Fibroblast of skin of abdomen (primary cell): Measurements from ENCODE around the gene ZNF286A.
"Not testable (repeated sequence)": the region's sequence is repeated elsewhere in the genome, so short reads cannot be mapped to it uniquely, and the experiment has no call there.

Experiments
- DNase-seq: peaks from one replicate; pipeline ENCODE4 v3.0.0-alpha.2; 2013

ZNF286A gene

GRCh38 chr17:15699937-15700336 lies 385 bp downstream of the ZNF286A start:
- not testable (repeated sequence) for DNase-seq

GRCh38 chr17:15704239-15704638 lies 4.7 kb downstream of the ZNF286A start:
- not testable (repeated sequence) for DNase-seq

- DNase-seq, result not testable (repeated sequence)
Observed at GRCh38 chr17:15704813-15705212, 5.3 kb downstream of the ZNF286A start.

- DNase-seq, result not testable (repeated sequence)
Observed at GRCh38 chr17:15708879-15709278, 9.3 kb downstream of the ZNF286A start.

- DNase-seq, result not testable (repeated sequence)
Observed at GRCh38 chr17:15716601-15717563, 17.3 kb downstream of the ZNF286A start.

GRCh38 chr17:15730535-15730934 lies 31.0 kb downstream of the ZNF286A start:
- DNase-seq, result not testable (repeated sequence)

- not testable (repeated sequence) for DNase-seq
Observed at GRCh38 chr17:15731900-15732299, 32.3 kb downstream of the ZNF286A start, which contains the start of gene TBC1D26. Gene TBC1D26 (plus strand): TSS chr17:15732283. CDS start chr17:15735349, 3,066 bp downstream.

- not testable (repeated sequence) for DNase-seq
Observed at GRCh38 chr17:15733174-15733789, 33.7 kb downstream of the ZNF286A start.

GRCh38 chr17:15736578-15736977 lies 37.0 kb downstream of the ZNF286A start:
- not testable (repeated sequence) for DNase-seq

GRCh38 chr17:15738066-15738465 lies 38.5 kb downstream of the ZNF286A start:
- DNase-seq, result no peak

GRCh38 chr17:15739259-15739658 lies 39.7 kb downstream of the ZNF286A start:
- not testable (repeated sequence) for DNase-seq

GRCh38 chr17:15740041-15740440 lies 40.5 kb downstream of the ZNF286A start:
- DNase-seq, result not testable (repeated sequence)

GRCh38 chr17:15740570-15741120 lies 41.1 kb downstream of the ZNF286A start:
- no peak for DNase-seq

GRCh38 chr17:15741624-15742023 lies 42.1 kb downstream of the ZNF286A start:
- no peak for DNase-seq

GRCh38 chr17:15742051-15742795 lies 42.7 kb downstream of the ZNF286A start:
- no peak for DNase-seq

- no peak for DNase-seq
Observed at GRCh38 chr17:15742921-15743320, 43.4 kb downstream of the ZNF286A start.

GRCh38 chr17:15744074-15744676 lies 44.6 kb downstream of the ZNF286A start:
- no peak for DNase-seq

GRCh38 chr17:15744885-15745284 lies 45.3 kb downstream of the ZNF286A start:
- no peak for DNase-seq

GRCh38 chr17:15749403-15749802 lies 49.9 kb downstream of the ZNF286A start:
- not testable (repeated sequence) for DNase-seq

GRCh38 chr17:15768865-15769533 lies 69.4 kb downstream of the ZNF286A start:
- not testable (repeated sequence) for DNase-seq
